Measurements from ENCODE around the gene PKNOX2.

PKNOX2 gene

GRCh38 chr11:125239585-125240560 is 75.3 kb downstream of the PKNOX2 start:
- DNase-seq = no peak

- DNase-seq = no peak
These were observed 76.6 kb downstream of the PKNOX2 start for GRCh38 chr11:125241104-125241503.

DNA sequence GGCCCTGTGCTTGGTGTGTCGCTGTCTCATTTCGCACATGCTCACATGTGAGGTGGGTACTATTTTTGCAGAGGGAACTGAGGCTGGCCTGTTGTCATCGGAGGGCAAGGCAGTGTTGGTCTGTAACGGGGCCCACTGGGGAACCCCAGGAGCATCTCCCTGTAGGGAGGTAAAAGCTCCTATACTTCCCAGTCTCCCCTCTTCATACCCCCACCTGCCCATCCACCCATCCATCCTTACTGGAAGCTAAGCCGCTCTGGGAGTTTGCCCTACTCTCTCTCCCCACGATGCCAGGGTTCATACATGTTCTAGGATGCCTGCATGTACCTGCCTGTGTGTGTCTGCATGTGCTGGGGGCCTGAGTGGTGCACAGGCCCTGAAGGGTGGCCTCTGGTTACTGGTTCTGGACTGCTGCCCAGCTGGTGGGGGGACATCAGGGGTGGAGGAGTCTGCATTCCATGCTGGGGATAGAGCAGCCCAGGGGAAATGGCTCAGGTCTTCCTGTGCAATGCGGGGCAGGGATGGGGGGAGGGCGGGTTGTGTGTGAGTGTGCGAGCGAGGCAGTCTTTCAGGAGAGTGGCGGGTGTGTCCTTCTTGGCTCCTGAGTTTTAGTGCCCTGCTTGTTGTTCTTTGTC is 77.7 kb downstream of the PKNOX2 start:
- no peak for DNase-seq

DNA sequence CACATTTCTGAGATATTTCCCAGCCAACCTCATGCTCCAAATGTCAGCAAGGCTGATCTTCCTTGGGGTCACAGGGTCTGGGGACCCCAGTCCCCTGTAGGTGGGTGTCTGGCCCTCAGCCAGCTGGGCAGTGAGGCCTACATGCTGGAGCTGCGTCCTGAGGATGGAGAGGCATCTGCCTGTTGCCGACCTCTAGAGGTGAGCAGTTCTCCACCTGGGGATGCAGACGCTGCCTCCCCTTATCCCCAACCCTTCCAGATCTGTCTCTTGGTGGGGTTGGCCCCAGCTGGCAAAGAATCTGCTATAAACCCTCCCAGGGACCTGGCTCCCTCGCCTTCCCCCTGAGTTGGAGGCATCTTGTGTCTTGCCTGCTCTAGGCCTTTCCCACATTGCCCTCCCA is 79.6 kb downstream of the PKNOX2 start:
- no peak for DNase-seq

DNA sequence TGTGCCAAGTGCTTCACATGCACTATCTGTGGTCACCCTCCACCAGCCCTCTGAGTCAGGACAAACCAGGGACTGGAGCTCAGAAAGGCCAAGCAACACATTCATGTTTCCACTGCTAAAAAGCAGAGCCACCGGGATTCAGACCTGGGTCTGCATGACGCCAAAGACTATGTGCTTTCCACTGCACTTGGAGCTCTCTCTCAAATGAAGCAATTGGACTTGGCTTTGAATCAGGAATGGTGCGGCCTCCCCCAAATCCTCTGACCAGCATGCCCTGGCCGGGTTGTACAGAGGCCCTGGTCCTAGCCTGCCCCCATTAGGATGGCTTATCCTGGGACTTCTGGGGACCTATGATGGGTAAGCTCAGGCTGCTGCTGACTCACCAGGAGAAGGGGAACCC is 80.7 kb downstream of the PKNOX2 start:
- DNase-seq = no peak

GRCh38 chr11:125247431-125247830 is 82.9 kb downstream of the PKNOX2 start:
- DNase-seq = no peak

DNA sequence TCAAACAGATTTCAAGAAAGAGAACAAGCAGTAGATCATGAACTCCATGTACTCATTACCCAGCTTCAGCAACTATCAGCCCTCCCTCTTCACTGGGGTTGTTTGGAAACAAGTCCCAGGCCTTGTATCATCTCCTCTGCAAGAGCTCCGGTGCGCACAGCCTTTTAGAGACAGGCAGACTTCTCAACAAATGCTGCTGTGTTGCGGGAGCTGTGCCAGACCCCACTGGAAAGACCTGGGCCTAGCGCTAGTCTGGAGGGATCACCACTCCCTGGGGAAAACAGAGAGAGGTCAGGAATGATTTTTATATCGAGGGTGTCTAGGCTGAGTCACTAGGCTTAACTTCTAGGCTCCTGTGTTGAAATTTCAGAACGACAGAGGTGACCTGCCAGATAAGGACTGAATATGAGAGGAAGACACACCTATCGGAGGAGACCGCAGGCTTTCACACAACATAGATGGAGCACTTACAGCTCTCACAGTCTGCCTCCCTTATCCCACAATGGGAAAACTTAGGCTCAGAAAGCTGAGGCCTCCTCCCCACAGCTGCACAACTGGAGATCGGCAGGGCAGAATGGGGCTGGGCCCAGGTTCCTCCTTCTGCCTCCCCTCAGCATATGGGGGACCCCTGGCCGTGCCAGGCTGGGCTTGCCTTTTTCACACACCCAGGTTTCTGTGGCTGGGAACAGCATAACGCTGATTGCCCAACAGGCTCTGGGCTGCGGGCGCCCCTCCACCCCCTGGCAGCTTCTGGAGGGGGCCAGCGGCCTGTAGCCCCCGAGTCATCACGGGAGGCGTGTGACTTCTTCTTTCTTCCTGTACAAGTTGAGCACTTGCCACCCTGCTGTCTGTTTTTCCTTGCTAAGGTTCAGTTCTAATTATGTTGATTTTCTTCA is 86.0 kb downstream of the PKNOX2 start:
- no peak for DNase-seq

- no peak for DNase-seq
These were observed 86.6 kb downstream of the PKNOX2 start for GRCh38 chr11:125251214-125251545.

DNA sequence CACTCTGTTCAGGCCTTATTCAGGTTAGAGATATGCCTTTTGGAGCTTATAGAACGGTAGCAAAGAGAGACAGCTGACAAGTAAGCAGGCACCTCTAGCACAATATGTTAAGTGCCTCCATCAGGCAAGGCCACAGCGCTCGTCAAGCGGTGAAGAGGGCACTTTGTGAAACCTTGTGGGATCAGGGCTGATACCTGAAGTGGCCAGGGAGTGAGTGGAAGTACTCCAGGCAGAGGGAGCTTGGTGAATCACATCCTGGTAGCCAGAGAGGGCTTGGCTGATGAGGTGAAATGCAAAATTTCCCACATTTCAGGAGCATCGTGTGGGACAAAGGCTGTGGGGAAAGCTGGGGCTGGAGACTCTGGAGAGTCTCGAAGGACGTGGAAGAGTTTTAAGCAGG is 87.4 kb downstream of the PKNOX2 start:
- DNase-seq = no peak

DNA sequence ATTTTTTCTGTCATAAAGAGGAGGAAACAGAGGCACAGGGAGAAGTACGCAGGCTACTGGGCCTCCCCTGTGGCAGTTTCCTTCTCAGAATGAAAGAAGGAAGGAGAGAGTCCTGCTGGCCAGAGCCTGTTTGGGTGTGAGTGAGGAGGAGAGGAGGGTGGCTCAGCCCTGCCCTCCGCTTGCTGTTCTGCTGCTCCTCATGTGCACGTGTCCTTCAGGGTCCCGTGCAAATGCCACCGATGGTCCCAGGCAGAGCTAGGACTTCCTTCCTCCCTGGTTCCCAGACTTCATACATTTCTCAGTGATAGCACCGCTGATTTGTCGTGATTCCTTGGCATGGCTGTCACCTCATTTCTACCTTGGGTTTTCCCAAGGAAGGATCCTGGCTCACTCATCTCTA is 88.7 kb downstream of the PKNOX2 start:
- DNase-seq = no peak

DNA sequence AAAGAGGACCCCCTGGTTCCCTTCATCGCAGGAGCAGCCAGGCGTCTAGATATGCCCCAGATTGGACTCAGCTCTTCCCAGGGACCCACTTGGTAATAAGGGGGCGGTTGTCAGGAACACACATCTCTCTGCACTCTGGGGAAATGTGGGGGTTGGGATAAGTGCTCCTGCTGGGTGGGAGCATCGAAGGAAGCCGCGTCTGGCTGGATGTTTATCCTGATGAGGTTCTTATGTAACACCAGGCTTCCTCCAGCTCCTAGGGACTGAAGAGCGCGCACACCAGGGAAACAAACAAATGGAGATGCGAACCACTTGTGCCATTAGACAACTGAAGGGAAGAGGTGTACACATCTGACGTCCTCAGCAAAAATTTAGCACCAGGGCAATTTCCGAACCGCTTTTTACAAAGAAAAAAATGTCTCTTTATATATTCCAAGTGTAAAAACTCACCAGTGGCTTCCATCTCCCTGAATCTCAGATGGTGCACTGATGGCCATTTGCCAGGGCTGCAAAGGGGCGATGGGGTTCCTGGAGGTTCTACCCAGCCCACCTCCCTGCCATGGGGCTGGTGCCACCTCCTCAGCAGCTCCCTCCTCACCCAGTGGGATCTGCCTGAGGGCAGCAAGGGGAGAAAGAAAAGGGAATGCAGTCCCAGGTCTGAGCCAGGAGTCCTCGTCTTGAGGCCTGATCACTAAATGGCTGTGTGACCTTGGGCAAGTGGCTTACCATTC is 89.4 kb downstream of the PKNOX2 start:
- DNase-seq = no peak

GRCh38 chr11:125256541-125257189 is 92.1 kb downstream of the PKNOX2 start:
- DNase-seq = no peak

- no peak for DNase-seq
These were observed 92.6 kb downstream of the PKNOX2 start for GRCh38 chr11:125257190-125257579.

DNA sequence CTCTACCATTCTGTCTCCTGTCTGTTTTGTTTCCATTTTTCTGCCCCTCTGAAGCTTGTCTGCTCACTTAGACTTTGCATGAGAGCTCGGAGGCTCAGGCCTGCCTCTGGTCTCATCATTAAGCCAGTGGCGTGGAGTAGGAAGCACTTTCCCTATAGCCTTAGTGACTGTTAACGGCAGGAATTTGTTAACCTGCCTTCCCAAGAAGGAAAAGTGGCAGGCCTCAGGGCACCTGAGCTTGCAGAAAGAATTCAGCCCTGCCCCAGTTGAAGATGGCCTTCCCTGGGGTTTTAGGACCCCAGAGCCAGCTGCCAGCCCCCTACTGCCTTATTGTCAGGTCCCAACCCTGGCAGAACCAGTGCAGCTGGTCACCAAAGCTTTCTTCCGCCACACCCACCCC is 93.2 kb downstream of the PKNOX2 start:
- DNase-seq = no peak

DNA sequence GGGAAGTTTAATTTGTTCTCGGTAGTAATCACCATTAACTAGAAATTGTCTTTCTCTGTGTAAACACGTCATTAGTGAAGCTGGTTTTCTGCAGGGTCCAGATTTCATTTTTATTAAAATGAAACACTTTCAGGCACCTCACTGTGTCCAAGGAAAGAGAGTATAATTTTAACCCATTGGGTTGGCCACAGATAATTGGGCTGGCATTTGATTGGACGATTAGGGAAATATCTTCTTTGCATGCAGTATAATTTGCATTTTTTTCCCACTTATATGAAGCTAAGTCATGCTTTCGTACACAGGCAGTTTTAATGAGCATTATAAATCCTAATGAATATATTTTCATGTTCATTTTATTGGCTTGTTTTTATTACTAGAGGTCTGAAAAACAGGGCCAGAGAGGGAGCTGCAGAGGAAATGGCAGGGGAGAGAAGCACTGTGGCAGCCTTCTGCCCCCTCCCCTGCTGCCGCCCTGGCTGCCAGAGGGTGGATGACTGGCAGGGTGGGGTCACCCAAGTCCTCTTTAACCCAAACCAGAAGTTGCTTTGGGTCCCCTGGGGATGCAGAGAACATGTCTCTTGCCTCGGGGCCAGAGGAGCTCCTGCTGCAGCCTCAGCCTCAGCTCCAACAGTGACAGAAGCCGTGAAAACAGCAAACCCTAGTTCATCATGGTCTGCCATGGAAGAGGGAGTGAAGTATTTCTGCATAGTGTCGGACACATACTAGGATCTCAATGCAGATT is 93.9 kb downstream of the PKNOX2 start:
- no peak for DNase-seq

GRCh38 chr11:125261588-125261987 is 97.0 kb downstream of the PKNOX2 start:
- no peak for DNase-seq

GRCh38 chr11:125262194-125262829 is 97.8 kb downstream of the PKNOX2 start:
- DNase-seq = no peak

DNA sequence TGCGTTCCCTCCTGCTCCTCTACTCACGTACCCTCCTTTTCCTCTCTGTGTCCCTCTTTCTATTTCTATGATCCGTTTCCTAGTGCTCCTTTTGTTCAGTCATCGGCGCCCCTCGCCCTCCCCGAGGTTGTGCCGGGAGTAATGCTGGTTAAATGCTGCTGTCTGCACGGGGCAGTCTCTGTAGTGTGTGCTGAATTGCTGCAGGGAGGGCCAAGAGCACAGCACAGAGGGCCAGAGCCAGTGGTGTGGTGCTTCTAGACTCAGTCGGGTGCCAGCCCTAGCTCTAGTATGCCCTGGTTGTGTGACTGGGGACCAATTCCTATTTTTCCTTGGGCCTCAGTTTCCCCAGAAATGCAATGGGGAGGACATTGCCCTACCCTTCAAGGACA is 98.3 kb downstream of the PKNOX2 start:
- no peak for DNase-seq

GRCh38 chr11:125263268-125263790 is 98.8 kb downstream of the PKNOX2 start:
- no peak for DNase-seq
